HepG2 (cell line): Measurements from ENCODE around the gene EHD4. TPM values are rescaled to one million over a fixed set of nuclear protein-coding genes. Genes with fewer than 3 reads are reported as not detected.

Experiments
- ATAC-seq: fragments of 200-7000 bp; cut with Tn5 transposase; 3 replicates; pipeline ENCODE4 v1.9.1; 2020; ENCODE audit warnings: mild to moderate bottlenecking, moderate library complexity
- BruUV-seq: library from RNA; stranded (reverse); fragments of 400-500 nt; replicated peaks from 2 replicates; lab custom pipeline; 2021; lab: Mats Ljungman, UMichigan
- CTCF ChIA-PET: fragments of 300-600 bp; formaldehyde crosslinking; extraction: SDS; loops from one replicate; lab custom pipeline; 2021; ENCODE audit warnings: low total read pairs, inconsistent platforms, low intra/inter-chr PET ratio; lab: Yijun Ruan, JAX
- POLR2A ChIA-PET: fragments of 350-600 bp; sonication (Branson Sonifier 250); formaldehyde crosslinking; loops from one replicate; lab custom pipeline; 2020; ENCODE audit warnings: antibody characterized with exemption, inconsistent platforms; lab: Yijun Ruan, JAX
- DNase-seq: peaks from one replicate; pipeline ENCODE4 v3.0.0-alpha.2; 2015; ENCODE audit warnings: low spot score
- FAIRE-seq: peaks from 3 replicates; lab custom pipeline; 2011; peaks lifted over from hg19 to GRCh38; lab: Jason Lieb, UNC
- H2AFZ ChIP-seq: one replicate; pipeline ENCODE4 v1.6.1; 2011; ENCODE audit warnings: low read length, inconsistent platforms
- H3K27ac ChIP-seq: fragments of 300-600 bp; 3 replicates; pipeline ENCODE4 v1.8.0; 2011; ENCODE audit warnings: mixed run types, mild to moderate bottlenecking, mixed read lengths, low read length, inconsistent platforms; ENCODE audit not compliant: insufficient read depth; ENCODE audit errors: extremely low read length
- H3K27me3 ChIP-seq, 2 experiments: fragments of 200-600 bp in 1 of 2; 2 replicates in 1 of 2; 3 replicates in 1 of 2; pipeline versions ENCODE4 v1.6.0 to v1.8.0; 2011; ENCODE audit warnings: low read length in 2 of 2, mild to moderate bottlenecking in 2 of 2, moderate library complexity in 2 of 2, inconsistent platforms in 1 of 2; ENCODE audit not compliant: insufficient read depth in 2 of 2, control insufficient read depth in 1 of 2
- H3K36me3 ChIP-seq, 2 experiments: fragments of 200-600 bp in 1 of 2; replicated peaks in 1 of 2; 2 replicates in 1 of 2; 3 replicates in 1 of 2; pipeline versions ENCODE4 v1.5.1 to v1.8.0; 2011; ENCODE audit warnings: low read length in 2 of 2, inconsistent platforms in 1 of 2; ENCODE audit not compliant: insufficient read depth in 2 of 2, control insufficient read depth in 1 of 2
- H3K4me1 ChIP-seq: 2 replicates; pipeline ENCODE4 v1.5.1; 2012; ENCODE audit warnings: low read length, inconsistent platforms; ENCODE audit not compliant: insufficient read depth
- H3K4me2 ChIP-seq: 2 replicates; pipeline ENCODE4 v1.6.0; 2011; ENCODE audit warnings: low read depth, low read length, inconsistent platforms
- H3K4me3 ChIP-seq, 3 experiments: fragments of 200-600 bp in 1 of 3; sonication (generic), shearing (Covaris generic) in 1 of 3; replicated peaks in 1 of 3; 2 replicates each; pipeline ENCODE4 v1.5.1; 2011 to 2016; ENCODE audit warnings: low read length in 3 of 3, inconsistent platforms in 2 of 3, low read depth in 2 of 3, mild to moderate bottlenecking in 2 of 3, control low read depth in 1 of 3, mixed read lengths in 1 of 3; ENCODE audit not compliant: insufficient read depth in 1 of 3
- H3K79me2 ChIP-seq: one replicate; pipeline ENCODE4 v1.6.1; 2011; ENCODE audit warnings: low read length, inconsistent platforms; ENCODE audit not compliant: insufficient read depth
- H3K9ac ChIP-seq: 2 replicates; pipeline ENCODE4 v1.6.0; 2011; ENCODE audit warnings: mild to moderate bottlenecking, low read depth, low read length, inconsistent platforms; ENCODE audit not compliant: insufficient read depth
- H3K9me3 ChIP-seq: 2 replicates; pipeline ENCODE4 v1.5.1; 2012; ENCODE audit warnings: mild to moderate bottlenecking, low read length
- H4K20me1 ChIP-seq: 2 replicates; pipeline ENCODE4 v1.6.0; 2011; ENCODE audit warnings: inconsistent platforms, mild to moderate bottlenecking, low read length, moderate library complexity; ENCODE audit not compliant: insufficient read depth
- ARID2 ChIP-seq: sonication (generic); formaldehyde crosslinking; IDR thresholded peaks from 2 replicates; pipeline ENCODE4 v1.8.1; 2022; ENCODE audit warnings: mild to moderate bottlenecking, missing genetic modification reagents, borderline replicate concordance
- CBFB ChIP-seq: sonication (generic); formaldehyde crosslinking; IDR thresholded peaks from 2 replicates; pipeline ENCODE4 v1.4.0; 2020; ENCODE audit warnings: missing genetic modification reagents
- CBX1 ChIP-seq: IDR thresholded peaks from one replicate; pipeline ENCODE4 v1.6.1; 2016; ENCODE audit warnings: antibody characterized with exemption, low read depth
- HIVEP1 ChIP-seq: sonication (generic); formaldehyde crosslinking; IDR thresholded peaks from 2 replicates; pipeline ENCODE4 v1.4.0; 2020; ENCODE audit warnings: mild to moderate bottlenecking, missing genetic modification reagents
- HNRNPL ChIP-seq: fragments of 200-400 bp; formaldehyde crosslinking; IDR thresholded peaks from 2 replicates; pipeline ENCODE4 v1.6.1; 2017; ENCODE audit warnings: mild to moderate bottlenecking, low read depth, low read length
- MTF1 ChIP-seq: sonication (generic); formaldehyde crosslinking; IDR thresholded peaks from 2 replicates; pipeline ENCODE4 v1.5.0; 2020; ENCODE audit warnings: missing genetic modification reagents
- NFIB ChIP-seq: sonication (generic); formaldehyde crosslinking; IDR thresholded peaks from 2 replicates; pipeline ENCODE4 v1.9.0; 2021; ENCODE audit warnings: missing genetic modification reagents, mild to moderate bottlenecking, borderline replicate concordance
- PCBP1 ChIP-seq: fragments of 200-400 bp; formaldehyde crosslinking; IDR thresholded peaks from 2 replicates; pipeline ENCODE4 v1.6.1; 2017; ENCODE audit warnings: mild to moderate bottlenecking, low read depth, low read length, borderline replicate concordance
- SYNCRIP ChIP-seq: fragments of 200-400 bp; formaldehyde crosslinking; IDR thresholded peaks from 2 replicates; pipeline ENCODE4 v1.6.1; 2018; ENCODE audit warnings: mild to moderate bottlenecking, low read depth, low read length; ENCODE audit not compliant: insufficient read depth
- ZNF615 ChIP-seq: sonication (generic); formaldehyde crosslinking; IDR thresholded peaks from 2 replicates; pipeline ENCODE4 v1.5.0; 2020; ENCODE audit warnings: mild to moderate bottlenecking, missing genetic modification reagents, borderline replicate concordance
- ZNF720 ChIP-seq: sonication (generic); formaldehyde crosslinking; IDR thresholded peaks from 2 replicates; pipeline ENCODE4 v1.4.0; 2020; ENCODE audit warnings: missing genetic modification reagents
- ZNF768 ChIP-seq: sonication (generic); formaldehyde crosslinking; IDR thresholded peaks from 2 replicates; pipeline ENCODE4 v1.4.0; 2020; ENCODE audit warnings: missing genetic modification reagents
- ZNF883 ChIP-seq: sonication (generic); formaldehyde crosslinking; IDR thresholded peaks from 2 replicates; pipeline ENCODE4 v1.5.1; 2020; ENCODE audit warnings: mild to moderate bottlenecking, missing genetic modification reagents; ENCODE audit errors: not compliant biosample characterization
- WGBS: methylation state at CpG from one replicate; pipeline ENCODE4 v1.1.6; 2017; ENCODE audit warnings: low lambda C conversion rate; 5-methylcytosine and 5-hydroxymethylcytosine counted together
- in situ Hi-C: cut with HindIII; loops from 2 replicates; pipeline ENCODE4 v1.10.0; 2017; ENCODE audit warnings: low pct_unique_long_range_greater_than_20kb; ENCODE audit not compliant: extremely low pct_ligation_motif_present
- intact Hi-C: fragments of 100-400 bp; cut with micrococcal nuclease; formaldehyde crosslinking; loops from one replicate; pipeline ENCODE4 v1.10.0; 2022; ENCODE audit not compliant: unreplicated experiment
- polyA plus RNA-seq, 8 experiments: library from polyadenylated mRNA; depleted of rRNA in 3 of 8; stranded (reverse) in 7 of 8; unstranded in 1 of 8; fragments of >200 nt; fragmentation: Illumina TruSeq in 4 of 8; extraction: Trizol in 4 of 8; gene quantifications; 2 replicates each; pipeline versions ENCODE4 v1.2.1 to v1.2.3, GENCODE V29; 2011 to 2016; ENCODE audit warnings: low read depth in 4 of 8, missing spikeins in 1 of 8, mixed read lengths in 1 of 8; ENCODE audit not compliant: insufficient read depth in 1 of 8
- total RNA-seq, 5 experiments: library from RNA; depleted of rRNA; stranded (reverse); fragments of >200 nt; fragmentation: Illumina TruSeq; extraction: Trizol; gene quantifications; 2 replicates each; pipeline ENCODE4 v1.2.3, GENCODE V29; 2016; ENCODE audit warnings: low read depth in 1 of 5
- TF ChIP-seq, protein P1 (sequence below): sonication (generic); formaldehyde crosslinking; IDR thresholded peaks from 2 replicates; pipeline ENCODE4 v1.4.0; 2020; ENCODE audit warnings: missing genetic modification reagents; ENCODE audit errors: not compliant biosample characterization
- TF ChIP-seq, protein P2 (sequence below): sonication (generic); formaldehyde crosslinking; IDR thresholded peaks from 2 replicates; pipeline ENCODE4 v1.4.0; 2020; ENCODE audit warnings: mild to moderate bottlenecking, missing genetic modification reagents
- TF ChIP-seq, protein P3 (sequence below): conservative IDR thresholded peaks from 2 replicates; pipeline ENCODE4 v1.6.1; 2018; ENCODE audit warnings: missing genetic modification reagents

The EHD4 gene
- total and polyA plus RNA-seq, 2 of the 13 experiments (the other 11 are each of a cell fraction or from before 2014, with no cell fraction given) = 3.1 to 4.8 TPM

DNA sequence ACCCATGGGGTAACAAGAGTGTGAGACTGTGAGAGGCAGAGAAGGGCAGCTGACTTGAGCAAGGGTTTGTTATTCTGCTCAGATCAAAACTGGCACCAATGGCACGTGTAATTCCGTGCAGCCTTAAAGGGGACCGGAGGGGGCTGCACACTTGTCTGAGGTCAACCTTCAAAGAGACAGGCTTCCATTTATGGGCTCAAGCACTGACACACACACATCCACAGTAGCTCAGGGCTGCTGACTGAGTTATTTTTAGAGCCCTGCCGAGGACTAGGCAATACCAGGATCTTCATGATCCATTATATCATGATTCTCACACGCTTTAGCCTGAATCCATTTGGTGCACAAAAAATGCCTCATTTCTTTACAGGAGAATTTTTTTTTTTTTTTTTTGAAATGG is 57.9 kb downstream of the EHD4 start:
- WGBS = 92% methylated on average over 5 of the region's 5 CpGs
- CTCF ChIA-PET = no interaction called here

More for the DNA sequence above, 57.9 kb downstream of the EHD4 start:
- Histone ChIP-seq H3K36me3 (peaks cover 4 to 6% of the 10 kb centered on the region in 2 experiments; a peak in 3 of 5 replicates), H3K9me3 (no peaks in the 10 kb centered on the region), H3K79me2 (no peaks in the 10 kb centered on the region), H3K4me1 (no peaks in the 10 kb centered on the region), H3K4me2 (no peak overlapping the region), H3K27ac (no peak overlapping the region), H3K4me3 (no peak overlapping the region), H4K20me1 (no peaks in the 10 kb centered on the region), H3K9ac (no peak overlapping the region), H2AFZ (no peak overlapping the region), H3K27me3 (no peaks in the 10 kb centered on the region)
- DNase-seq (no peak), ATAC-seq (no peak), FAIRE-seq (no peak)
- intact Hi-C loops (no loop called here), in situ Hi-C loops (no loop called here)
- POLR2A ChIA-PET = no interaction called here
- no peak for TF ChIP-seq NFIB (CRISPR knock-in tag)
- TF ChIP-seq, protein P1, sequence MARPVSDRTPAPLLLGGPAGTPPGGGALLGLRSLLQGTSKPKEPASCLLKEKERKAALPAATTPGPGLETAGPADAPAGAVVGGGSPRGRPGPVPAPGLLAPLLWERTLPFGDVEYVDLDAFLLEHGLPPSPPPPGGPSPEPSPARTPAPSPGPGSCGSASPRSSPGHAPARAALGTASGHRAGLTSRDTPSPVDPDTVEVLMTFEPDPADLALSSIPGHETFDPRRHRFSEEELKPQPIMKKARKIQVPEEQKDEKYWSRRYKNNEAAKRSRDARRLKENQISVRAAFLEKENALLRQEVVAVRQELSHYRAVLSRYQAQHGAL (CRISPR knock-in tag) = no peak
- no peak for TF ChIP-seq ZNF768
- TF ChIP-seq MTF1 (CRISPR knock-in tag) = no peak
- TF ChIP-seq, protein P2, sequence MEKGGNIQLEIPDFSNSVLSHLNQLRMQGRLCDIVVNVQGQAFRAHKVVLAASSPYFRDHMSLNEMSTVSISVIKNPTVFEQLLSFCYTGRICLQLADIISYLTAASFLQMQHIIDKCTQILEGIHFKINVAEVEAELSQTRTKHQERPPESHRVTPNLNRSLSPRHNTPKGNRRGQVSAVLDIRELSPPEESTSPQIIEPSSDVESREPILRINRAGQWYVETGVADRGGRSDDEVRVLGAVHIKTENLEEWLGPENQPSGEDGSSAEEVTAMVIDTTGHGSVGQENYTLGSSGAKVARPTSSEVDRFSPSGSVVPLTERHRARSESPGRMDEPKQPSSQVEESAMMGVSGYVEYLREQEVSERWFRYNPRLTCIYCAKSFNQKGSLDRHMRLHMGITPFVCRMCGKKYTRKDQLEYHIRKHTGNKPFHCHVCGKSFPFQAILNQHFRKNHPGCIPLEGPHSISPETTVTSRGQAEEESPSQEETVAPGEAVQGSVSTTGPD (CRISPR knock-in tag) = no peak
- TF ChIP-seq SYNCRIP = no peak
- no peak for TF ChIP-seq ZNF720 (CRISPR knock-in tag)
- no peak for TF ChIP-seq ARID2 (CRISPR knock-in tag)
- TF ChIP-seq PCBP1 = no peak
- no peak for TF ChIP-seq HNRNPL
- no peak for TF ChIP-seq HIVEP1 (CRISPR knock-in tag)
- TF ChIP-seq CBX1 = no peak
- TF ChIP-seq CBFB = no peak
- TF ChIP-seq, protein P3, sequence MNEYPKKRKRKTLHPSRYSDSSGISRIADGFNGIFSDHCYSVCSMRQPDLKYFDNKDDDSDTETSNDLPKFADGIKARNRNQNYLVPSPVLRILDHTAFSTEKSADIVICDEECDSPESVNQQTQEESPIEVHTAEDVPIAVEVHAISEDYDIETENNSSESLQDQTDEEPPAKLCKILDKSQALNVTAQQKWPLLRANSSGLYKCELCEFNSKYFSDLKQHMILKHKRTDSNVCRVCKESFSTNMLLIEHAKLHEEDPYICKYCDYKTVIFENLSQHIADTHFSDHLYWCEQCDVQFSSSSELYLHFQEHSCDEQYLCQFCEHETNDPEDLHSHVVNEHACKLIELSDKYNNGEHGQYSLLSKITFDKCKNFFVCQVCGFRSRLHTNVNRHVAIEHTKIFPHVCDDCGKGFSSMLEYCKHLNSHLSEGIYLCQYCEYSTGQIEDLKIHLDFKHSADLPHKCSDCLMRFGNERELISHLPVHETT (CRISPR knock-in tag) = no peak
- no peak for TF ChIP-seq ZNF883
- no peak for TF ChIP-seq ZNF615 (CRISPR knock-in tag)
- BruUV-seq = no TSS peak
